Adrenal gland (tissue), 5 donors: ENCODE data around the gene PDCD1.

ENCODE experiments used
- CTCF ChIP-seq, 6 experiments: fragments of 450-650 bp in 4 of 6; fragments of 200-600 bp in 2 of 6; sonication (generic) in 1 of 6; IDR thresholded peaks; 1 replicate in 5 of 6; 2 replicates in 1 of 6; pipeline versions ENCODE4 v1.5.1 to v1.8.0; 2016 to 2021; ENCODE audit warnings: antibody characterized with exemption in 6 of 6, mild to moderate bottlenecking in 2 of 6, moderate library complexity in 1 of 6
- POLR2A ChIP-seq, 2 donors: fragments of 450-650 bp; IDR thresholded peaks; one replicate each; pipeline ENCODE4 v1.6.1; 2017; ENCODE audit warnings: antibody characterized with exemption in 2 of 2, mild to moderate bottlenecking in 2 of 2, moderate library complexity in 1 of 2
- donor health status: DM: no; HTN: no; CAD: no.

- no peak for TF ChIP-seq CTCF (IDR thresholded peaks at IDR 0.05)
- no peak for TF ChIP-seq POLR2A (IDR thresholded peaks at IDR 0.05)
These were observed 8.3 kb upstream of the PDCD1 start for GRCh38 chr2:241866790-241867645.
